Measurements from ENCODE around the gene MT2A. TPM values are rescaled to one million over a fixed set of nuclear protein-coding genes. Genes with fewer than 3 reads are reported as not detected.

MT2A gene
- total RNA-seq, 6 experiments from 2014 or later: 946 to 4,033 (median 2,228) TPM

DNA sequence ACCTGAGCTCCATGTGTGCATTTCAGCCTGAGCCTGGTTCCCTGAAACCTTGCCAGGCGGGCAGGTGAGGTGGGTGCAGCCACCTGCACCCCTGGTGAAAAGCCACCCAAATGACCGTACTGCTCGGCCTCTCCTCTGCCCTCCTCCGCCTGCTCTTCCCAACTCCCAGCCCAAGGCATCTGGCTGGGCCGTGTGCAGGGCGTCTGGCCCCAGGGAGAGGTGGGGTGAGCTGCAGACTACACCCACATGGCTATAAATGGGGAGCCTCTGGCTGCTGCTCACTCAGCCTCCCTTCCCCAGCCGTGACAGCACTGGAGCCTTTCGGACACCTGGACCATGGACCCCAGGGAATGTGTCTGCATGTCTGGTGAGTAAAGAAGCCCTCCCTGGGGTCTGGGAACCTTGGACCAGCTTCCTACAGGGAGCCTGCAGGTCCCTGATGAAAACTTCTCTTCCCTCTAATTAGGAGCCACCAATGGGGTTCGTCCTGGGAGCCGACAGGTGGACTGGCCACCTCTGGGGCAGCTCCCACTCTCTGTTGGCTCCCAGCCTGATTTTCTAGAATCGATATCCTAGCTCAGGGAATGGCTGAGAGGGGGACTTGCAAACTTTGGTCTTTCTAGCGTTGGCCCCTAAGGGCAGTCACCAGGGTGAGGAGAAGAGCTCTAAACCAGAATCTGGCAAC, 43.4 kb upstream of the MT2A start, which contains the start of gene MT4:
MT4 (plus strand) TSS at position 281 of the 685 bp plus-strand sequence; CDS start at position 337, 56 bp downstream.
- Histone ChIP-seq H3K27me3 (no peaks in the 10 kb centered on the region), H3K27ac (no peak within 1 kb of the TSS), H3K4me3 (no peak within 1 kb of the TSS), H3K36me3 (no peaks in the 10 kb centered on the region), H3K4me1 (no peaks in the 10 kb centered on the region), H3K9me3 (no peaks in the 10 kb centered on the region)
- ATAC-seq (no peak), DNase-seq (no peak)
- intact Hi-C loops (cut with DNase I): no loop called here
- TF ChIP-seq, protein P1, sequence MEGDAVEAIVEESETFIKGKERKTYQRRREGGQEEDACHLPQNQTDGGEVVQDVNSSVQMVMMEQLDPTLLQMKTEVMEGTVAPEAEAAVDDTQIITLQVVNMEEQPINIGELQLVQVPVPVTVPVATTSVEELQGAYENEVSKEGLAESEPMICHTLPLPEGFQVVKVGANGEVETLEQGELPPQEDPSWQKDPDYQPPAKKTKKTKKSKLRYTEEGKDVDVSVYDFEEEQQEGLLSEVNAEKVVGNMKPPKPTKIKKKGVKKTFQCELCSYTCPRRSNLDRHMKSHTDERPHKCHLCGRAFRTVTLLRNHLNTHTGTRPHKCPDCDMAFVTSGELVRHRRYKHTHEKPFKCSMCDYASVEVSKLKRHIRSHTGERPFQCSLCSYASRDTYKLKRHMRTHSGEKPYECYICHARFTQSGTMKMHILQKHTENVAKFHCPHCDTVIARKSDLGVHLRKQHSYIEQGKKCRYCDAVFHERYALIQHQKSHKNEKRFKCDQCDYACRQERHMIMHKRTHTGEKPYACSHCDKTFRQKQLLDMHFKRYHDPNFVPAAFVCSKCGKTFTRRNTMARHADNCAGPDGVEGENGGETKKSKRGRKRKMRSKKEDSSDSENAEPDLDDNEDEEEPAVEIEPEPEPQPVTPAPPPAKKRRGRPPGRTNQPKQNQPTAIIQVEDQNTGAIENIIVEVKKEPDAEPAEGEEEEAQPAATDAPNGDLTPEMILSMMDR (IDR thresholded peaks at IDR 0.05): no peak
- TF ChIP-seq POLR2A (IDR thresholded peaks at IDR 0.05): no peak
- 70% methylated on average over 2 of the region's 12 CpGs for WGBS (ENCODE audit: insufficient coverage, low coverage, low lambda C conversion rate, missing lambda C conversion rate)

DNA sequence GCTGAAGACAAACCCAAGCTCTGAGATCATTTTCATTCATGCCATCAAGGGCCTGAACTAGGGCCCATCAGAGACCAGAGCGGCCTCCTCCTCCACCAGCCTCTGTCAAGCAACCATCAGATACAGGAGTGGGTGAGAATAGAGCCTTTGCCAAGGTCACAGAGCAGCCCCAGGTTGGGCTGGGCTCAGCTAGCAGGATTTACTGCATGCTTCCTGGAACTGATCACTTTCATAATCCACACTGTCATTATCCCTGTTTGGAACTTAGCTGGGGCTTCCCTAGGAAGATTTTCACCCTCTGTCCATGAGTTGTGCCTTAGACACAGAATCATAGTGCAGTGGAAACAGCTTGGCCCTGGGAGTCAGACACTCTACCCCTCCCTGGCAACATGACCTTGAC, 38.4 kb upstream of the MT2A start:
- intact Hi-C loops (cut with DNase I): no loop called here
- WGBS (ENCODE audit: insufficient coverage, low coverage, low lambda C conversion rate, missing lambda C conversion rate): no CpG with 5 or more reads among the region's 1 CpG

DNA sequence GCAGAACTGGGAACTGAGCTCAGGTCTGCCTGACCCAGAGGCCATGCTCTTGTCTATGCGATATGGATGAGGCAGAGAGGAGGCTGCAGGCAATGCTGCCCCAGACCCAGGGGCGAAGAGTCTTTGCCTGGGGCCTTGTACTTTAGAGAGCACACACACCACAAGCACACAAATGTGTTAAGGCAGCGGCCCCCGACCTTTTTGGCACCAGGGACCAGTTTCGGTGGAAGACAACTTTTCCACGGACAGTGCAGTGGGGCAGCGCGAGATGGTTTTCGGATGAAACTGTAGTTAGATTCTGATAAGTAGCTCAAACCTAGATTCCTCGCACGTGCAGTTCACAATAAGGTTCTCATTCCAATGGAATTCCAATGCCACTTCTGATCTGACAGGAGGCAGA, 36.9 kb upstream of the MT2A start:
- H3K27me3 ChIP-seq: no peaks in the 10 kb centered on the region
- H3K4me3 ChIP-seq: no peak overlapping the region
- intact Hi-C loops (cut with DNase I): no loop called here
- no peaks in the 10 kb centered on the region for H3K36me3 ChIP-seq
- DNase-seq (no peak), ATAC-seq (no peak)
- no peaks in the 10 kb centered on the region for H3K9me3 ChIP-seq
- WGBS (ENCODE audit: insufficient coverage, low coverage, low lambda C conversion rate, missing lambda C conversion rate): 93% methylated on average over 8 of the region's 11 CpGs
- TF ChIP-seq, protein P1 (IDR thresholded peaks at IDR 0.05): no peak
- TF ChIP-seq POLR2A (IDR thresholded peaks at IDR 0.05): no peak
- no peaks in the 10 kb centered on the region for H3K4me1 ChIP-seq
- no peak overlapping the region for H3K27ac ChIP-seq

More for the DNA sequence above, 38.4 kb upstream of the MT2A start:
- H3K27ac ChIP-seq: no peak overlapping the region
- H3K36me3 ChIP-seq: no peaks in the 10 kb centered on the region
- ATAC-seq: peak in 1 of 4 donors; percentile 43
- no peaks in the 10 kb centered on the region for H3K4me1 ChIP-seq
- H3K27me3 ChIP-seq: no peaks in the 10 kb centered on the region
- H3K9me3 ChIP-seq: no peaks in the 10 kb centered on the region
- no peak overlapping the region for H3K4me3 ChIP-seq
- TF ChIP-seq POLR2A (IDR thresholded peaks at IDR 0.05): no peak
- TF ChIP-seq, protein P1 (IDR thresholded peaks at IDR 0.05): no peak
- no peak for DNase-seq

DNA sequence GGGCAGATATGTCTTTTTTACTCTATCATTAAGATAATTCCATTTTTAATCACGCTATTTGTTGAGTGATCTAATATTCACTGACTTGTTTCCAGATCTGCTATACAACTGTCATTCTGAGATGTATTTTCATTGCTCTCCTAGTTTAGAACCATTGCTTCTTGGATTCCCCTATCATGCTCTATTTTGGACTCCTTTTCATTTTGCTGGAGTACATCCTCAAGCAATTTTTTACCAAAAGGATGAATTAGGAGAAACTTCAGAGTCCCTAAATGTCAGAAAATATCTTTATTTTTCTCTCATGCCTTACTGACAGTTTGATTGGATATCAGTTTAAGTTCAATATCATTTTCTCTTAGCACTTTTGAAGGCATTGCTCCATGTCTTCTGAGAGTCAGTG, 33.8 kb upstream of the MT2A start:
- no peak for ATAC-seq
- TF ChIP-seq POLR2A (IDR thresholded peaks at IDR 0.05): no peak
- TF ChIP-seq, protein P1 (IDR thresholded peaks at IDR 0.05): no peak
- intact Hi-C loops (cut with DNase I): no loop called here
- Histone ChIP-seq H3K27me3 (no peaks in the 10 kb centered on the region), H3K4me1 (no peaks in the 10 kb centered on the region), H3K4me3 (no peak overlapping the region), H3K27ac (no peak overlapping the region), H3K36me3 (no peaks in the 10 kb centered on the region), H3K9me3 (no peaks in the 10 kb centered on the region)
- WGBS (ENCODE audit: insufficient coverage, low coverage, low lambda C conversion rate, missing lambda C conversion rate): 67% methylated on average over 1 of the region's 1 CpG
- DNase-seq: no peak
